ENCODE results near the gene PRKAR2B. TPM values are rescaled to one million over a fixed set of nuclear protein-coding genes. Genes with fewer than 3 reads are reported as not detected.

The PRKAR2B gene
- total and polyA plus RNA-seq, 2 experiments from 2014 or later: 48.8 to 50.6 TPM

DNA sequence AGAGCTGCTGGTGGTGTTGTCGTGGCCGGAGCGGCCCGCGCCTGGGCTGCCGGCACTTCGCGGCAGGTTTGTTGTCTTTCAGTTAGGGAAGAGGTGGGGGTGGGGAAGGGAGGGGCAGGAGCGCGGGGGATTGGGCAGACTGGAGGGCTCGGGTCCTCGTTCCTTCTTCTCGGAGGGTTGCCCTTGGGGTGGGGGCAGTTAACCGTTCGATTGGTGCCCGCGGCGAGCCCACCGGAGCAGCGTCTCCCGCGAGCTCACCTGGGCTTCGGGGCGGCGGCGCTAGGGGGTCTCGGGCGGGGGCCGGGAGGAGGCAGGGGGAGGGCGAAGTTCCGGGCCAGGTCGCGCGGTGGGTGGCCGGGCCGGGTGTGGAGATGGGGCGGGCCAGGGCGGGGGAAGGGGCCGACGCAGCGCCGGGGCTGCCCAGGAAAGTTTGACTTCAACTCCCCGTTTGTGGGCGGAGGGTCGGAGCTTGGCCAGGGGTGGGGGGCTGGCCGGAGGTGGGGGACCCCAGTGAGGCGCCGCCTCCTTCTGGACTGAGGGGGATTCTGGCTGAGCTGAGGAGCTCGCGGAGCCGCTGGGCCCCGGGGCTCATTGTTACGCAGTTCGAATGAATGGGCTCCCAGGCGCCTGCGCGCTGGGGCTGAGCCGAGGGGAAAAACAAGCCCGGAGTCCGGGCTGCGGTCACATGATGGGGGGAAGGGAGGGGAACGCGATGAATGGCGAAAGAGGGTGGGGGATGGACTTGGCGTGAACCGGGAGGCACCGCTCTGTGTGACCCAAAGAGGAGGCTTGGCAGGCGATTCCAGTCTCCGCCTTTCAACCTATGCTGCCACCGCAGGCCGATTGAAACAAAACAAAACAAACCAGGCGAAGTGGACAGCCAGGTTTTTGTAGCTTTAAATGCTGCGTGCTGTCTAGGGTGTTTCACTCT lies 124.9 kb downstream of the PRKAR2B start:
- Histone ChIP-seq H3K27ac (ENCODE audit: low read depth) (peak overlapping the region; percentile 97), H3K79me2 (replicated peaks; ENCODE audit: insufficient read depth) (peaks cover 39% of the 10 kb centered on the region), H3K4me3 (peak overlapping the region; percentile 75), H3K27me3 (ENCODE audit: insufficient read depth) (no peaks in the 10 kb centered on the region), H2AFZ (no peak overlapping the region), H3K9me2 (ENCODE audit: insufficient read depth) (no peaks in the 10 kb centered on the region), H3K4me2 (peak overlapping the region; percentile 89), H3K36me3 (ENCODE audit: insufficient read depth) (no peaks in the 10 kb centered on the region), H4K20me1 (replicated peaks; ENCODE audit: insufficient read depth) (no peaks in the 10 kb centered on the region), H3K4me1 (ENCODE audit: insufficient read depth) (peaks cover 17% of the 10 kb centered on the region), H3F3A (replicated peaks; ENCODE audit: low read depth) (no peaks in the 10 kb centered on the region)
- H3K27ac Mint-ChIP-seq: peak overlapping the region; percentile 98
- peaks cover 8% of the 10 kb centered on the region for H3K27me3 Mint-ChIP-seq (ENCODE audit: insufficient read depth, low read depth, poor library complexity)
- DNase-seq (ENCODE audit: low spot score) (peak; percentile 97), ATAC-seq (peak; percentile 63)
- H3K4me1 Mint-ChIP-seq: peaks cover 33% of the 10 kb centered on the region
- peak overlapping the region; percentile 86 for H3K4me3 Mint-ChIP-seq
- peaks cover 3% of the 10 kb centered on the region; the same call in 2 of the 3 replicates for H3K36me3 Mint-ChIP-seq (ENCODE audit: low read depth)
- TF ChIP-seq JUNB (IDR thresholded peaks at IDR 0.05; ENCODE audit: unreplicated experiment) (no peak), POLR2AphosphoS5 (IDR thresholded peaks at IDR 0.05; ENCODE audit: low read depth) (peak; percentile 58), CREB1 (CRISPR knock-in tag; IDR thresholded peaks at IDR 0.05; ENCODE audit: low read depth) (peak; percentile 64)
- H3K9me3 Mint-ChIP-seq: no peaks in the 10 kb centered on the region

DNA sequence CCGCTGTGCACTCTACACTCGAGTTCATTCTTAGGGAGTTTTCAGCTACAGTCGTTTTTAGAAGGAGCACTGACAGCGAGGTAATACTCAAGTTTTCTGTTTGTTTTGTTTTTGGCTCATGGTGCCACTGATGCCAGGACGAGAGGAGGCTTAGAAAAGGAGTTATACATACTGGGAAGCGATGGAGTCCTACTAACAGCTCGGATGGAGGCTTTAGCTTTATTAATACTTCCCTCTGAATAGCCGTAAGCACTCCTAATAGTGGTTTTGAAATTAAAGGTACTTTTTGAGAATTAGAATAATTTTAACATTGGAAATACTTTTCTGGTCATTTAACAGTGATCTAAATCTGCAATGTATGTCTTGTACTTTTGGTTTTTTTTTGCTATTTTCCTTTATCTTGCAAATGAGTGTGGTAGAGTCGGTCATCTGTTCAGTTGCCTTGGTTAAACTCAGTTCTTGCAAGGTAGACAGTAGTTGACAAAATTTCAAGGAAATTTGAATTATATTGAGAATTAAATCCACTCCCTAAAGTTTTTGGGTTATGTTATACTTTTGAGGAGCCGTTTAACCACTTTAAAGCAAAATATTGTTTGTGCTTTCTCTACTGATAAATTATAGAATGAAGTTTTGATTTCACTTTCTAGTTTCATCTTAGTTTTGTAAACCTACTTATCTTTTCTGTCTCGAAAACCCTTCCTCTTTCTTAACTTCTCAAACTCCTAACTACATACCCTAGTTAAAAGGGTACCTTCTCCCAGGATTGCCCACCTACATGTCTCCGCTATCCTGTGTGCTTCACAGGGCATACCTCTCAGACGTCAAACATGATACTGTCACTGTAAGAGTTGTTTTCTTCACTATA lies 125.8 kb downstream of the PRKAR2B start:
- Mint-ChIP-seq H3K27me3 (ENCODE audit: insufficient read depth, low read depth, poor library complexity) (peaks cover 8% of the 10 kb centered on the region), H3K36me3 (ENCODE audit: low read depth) (peaks cover 3% of the 10 kb centered on the region; the same call in 2 of the 3 replicates), H3K4me1 (peaks cover 38% of the 10 kb centered on the region), H3K4me3 (peak overlapping the region; percentile 86), H3K9me3 (no peaks in the 10 kb centered on the region), H3K27ac (peak overlapping the region; percentile 98)
- TF ChIP-seq EZH2phosphoT487 (IDR thresholded peaks at IDR 0.05; ENCODE audit: unreplicated experiment) (no peak), JUNB (IDR thresholded peaks at IDR 0.05; ENCODE audit: unreplicated experiment) (no peak)
- Histone ChIP-seq H3K4me1 (ENCODE audit: insufficient read depth) (peaks cover 25% of the 10 kb centered on the region), H3F3A (replicated peaks; ENCODE audit: low read depth) (no peaks in the 10 kb centered on the region), H3K9me2 (ENCODE audit: insufficient read depth) (no peaks in the 10 kb centered on the region), H2AFZ (no peak overlapping the region), H3K27me3 (ENCODE audit: insufficient read depth) (no peaks in the 10 kb centered on the region), H4K20me1 (replicated peaks; ENCODE audit: insufficient read depth) (no peaks in the 10 kb centered on the region), H3K4me3 (peak overlapping the region; percentile 75), H3K79me2 (replicated peaks; ENCODE audit: insufficient read depth) (peaks cover 48% of the 10 kb centered on the region), H3K36me3 (ENCODE audit: insufficient read depth) (no peaks in the 10 kb centered on the region), H3K27ac (ENCODE audit: low read depth) (peak overlapping the region; percentile 97), H3K4me2 (peak overlapping the region; percentile 89)
- ATAC-seq (no peak), DNase-seq (ENCODE audit: low spot score) (no peak)

DNA sequence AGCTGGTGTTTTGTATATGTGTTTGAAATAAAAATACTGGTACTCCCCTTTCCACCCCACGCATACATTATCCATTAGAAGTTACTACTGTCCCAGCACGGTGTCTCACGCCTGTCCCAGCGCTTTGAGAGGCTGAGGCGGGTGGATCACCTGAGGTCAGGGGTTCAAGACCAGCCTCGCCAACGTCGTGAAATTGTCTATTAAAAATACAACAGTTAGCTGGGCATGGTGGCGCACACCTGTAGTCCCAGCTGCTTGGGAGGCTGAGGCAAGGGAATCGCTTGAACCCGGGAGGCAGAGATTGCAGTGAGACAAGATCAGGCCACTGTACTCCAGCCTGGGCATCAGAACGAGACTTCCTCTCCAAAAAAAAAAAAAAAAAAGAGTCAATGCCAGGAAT lies 127.0 kb downstream of the PRKAR2B start:
- Histone ChIP-seq H2AFZ (no peak overlapping the region), H3K4me1 (ENCODE audit: insufficient read depth) (peaks cover 24% of the 10 kb centered on the region), H3K27ac (ENCODE audit: low read depth) (no peak overlapping the region), H4K20me1 (replicated peaks; ENCODE audit: insufficient read depth) (no peaks in the 10 kb centered on the region), H3K4me2 (no peak overlapping the region), H3K9me2 (ENCODE audit: insufficient read depth) (no peaks in the 10 kb centered on the region), H3K79me2 (replicated peaks; ENCODE audit: insufficient read depth) (peaks cover 60% of the 10 kb centered on the region), H3K36me3 (ENCODE audit: insufficient read depth) (no peaks in the 10 kb centered on the region), H3F3A (replicated peaks; ENCODE audit: low read depth) (no peaks in the 10 kb centered on the region), H3K4me3 (no peak overlapping the region), H3K27me3 (ENCODE audit: insufficient read depth) (no peaks in the 10 kb centered on the region)
- Mint-ChIP-seq H3K4me3 (no peak overlapping the region), H3K27me3 (ENCODE audit: insufficient read depth, low read depth, poor library complexity) (peaks cover 8% of the 10 kb centered on the region), H3K9me3 (no peaks in the 10 kb centered on the region), H3K27ac (no peak overlapping the region), H3K36me3 (ENCODE audit: low read depth) (peaks cover 3% of the 10 kb centered on the region; the same call in 2 of the 3 replicates), H3K4me1 (peaks cover 31% of the 10 kb centered on the region)
- ATAC-seq: no peak
- DNase-seq (ENCODE audit: low spot score): no peak
- TF ChIP-seq ZNF114 (CRISPR knock-in tag; IDR thresholded peaks at IDR 0.05) (no peak), JUNB (IDR thresholded peaks at IDR 0.05; ENCODE audit: unreplicated experiment) (no peak), POLR2AphosphoS5 (IDR thresholded peaks at IDR 0.05; ENCODE audit: low read depth) (no peak), NANOG (IDR thresholded peaks at IDR 0.05; ENCODE audit: borderline replicate concordance) (no peak), STAT1 (IDR thresholded peaks at IDR 0.05; ENCODE audit: unreplicated experiment) (no peak)
- TF ChIP-seq, protein P1, sequence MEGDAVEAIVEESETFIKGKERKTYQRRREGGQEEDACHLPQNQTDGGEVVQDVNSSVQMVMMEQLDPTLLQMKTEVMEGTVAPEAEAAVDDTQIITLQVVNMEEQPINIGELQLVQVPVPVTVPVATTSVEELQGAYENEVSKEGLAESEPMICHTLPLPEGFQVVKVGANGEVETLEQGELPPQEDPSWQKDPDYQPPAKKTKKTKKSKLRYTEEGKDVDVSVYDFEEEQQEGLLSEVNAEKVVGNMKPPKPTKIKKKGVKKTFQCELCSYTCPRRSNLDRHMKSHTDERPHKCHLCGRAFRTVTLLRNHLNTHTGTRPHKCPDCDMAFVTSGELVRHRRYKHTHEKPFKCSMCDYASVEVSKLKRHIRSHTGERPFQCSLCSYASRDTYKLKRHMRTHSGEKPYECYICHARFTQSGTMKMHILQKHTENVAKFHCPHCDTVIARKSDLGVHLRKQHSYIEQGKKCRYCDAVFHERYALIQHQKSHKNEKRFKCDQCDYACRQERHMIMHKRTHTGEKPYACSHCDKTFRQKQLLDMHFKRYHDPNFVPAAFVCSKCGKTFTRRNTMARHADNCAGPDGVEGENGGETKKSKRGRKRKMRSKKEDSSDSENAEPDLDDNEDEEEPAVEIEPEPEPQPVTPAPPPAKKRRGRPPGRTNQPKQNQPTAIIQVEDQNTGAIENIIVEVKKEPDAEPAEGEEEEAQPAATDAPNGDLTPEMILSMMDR (conservative IDR thresholded peaks at IDR 0.05; ENCODE audit: low read depth in 2 of 2): no peak
- TF ChIP-seq, protein P2, sequence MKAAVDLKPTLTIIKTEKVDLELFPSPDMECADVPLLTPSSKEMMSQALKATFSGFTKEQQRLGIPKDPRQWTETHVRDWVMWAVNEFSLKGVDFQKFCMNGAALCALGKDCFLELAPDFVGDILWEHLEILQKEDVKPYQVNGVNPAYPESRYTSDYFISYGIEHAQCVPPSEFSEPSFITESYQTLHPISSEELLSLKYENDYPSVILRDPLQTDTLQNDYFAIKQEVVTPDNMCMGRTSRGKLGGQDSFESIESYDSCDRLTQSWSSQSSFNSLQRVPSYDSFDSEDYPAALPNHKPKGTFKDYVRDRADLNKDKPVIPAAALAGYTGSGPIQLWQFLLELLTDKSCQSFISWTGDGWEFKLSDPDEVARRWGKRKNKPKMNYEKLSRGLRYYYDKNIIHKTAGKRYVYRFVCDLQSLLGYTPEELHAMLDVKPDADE (IDR thresholded peaks at IDR 0.05): no peak
- TF ChIP-seq, protein P3, sequence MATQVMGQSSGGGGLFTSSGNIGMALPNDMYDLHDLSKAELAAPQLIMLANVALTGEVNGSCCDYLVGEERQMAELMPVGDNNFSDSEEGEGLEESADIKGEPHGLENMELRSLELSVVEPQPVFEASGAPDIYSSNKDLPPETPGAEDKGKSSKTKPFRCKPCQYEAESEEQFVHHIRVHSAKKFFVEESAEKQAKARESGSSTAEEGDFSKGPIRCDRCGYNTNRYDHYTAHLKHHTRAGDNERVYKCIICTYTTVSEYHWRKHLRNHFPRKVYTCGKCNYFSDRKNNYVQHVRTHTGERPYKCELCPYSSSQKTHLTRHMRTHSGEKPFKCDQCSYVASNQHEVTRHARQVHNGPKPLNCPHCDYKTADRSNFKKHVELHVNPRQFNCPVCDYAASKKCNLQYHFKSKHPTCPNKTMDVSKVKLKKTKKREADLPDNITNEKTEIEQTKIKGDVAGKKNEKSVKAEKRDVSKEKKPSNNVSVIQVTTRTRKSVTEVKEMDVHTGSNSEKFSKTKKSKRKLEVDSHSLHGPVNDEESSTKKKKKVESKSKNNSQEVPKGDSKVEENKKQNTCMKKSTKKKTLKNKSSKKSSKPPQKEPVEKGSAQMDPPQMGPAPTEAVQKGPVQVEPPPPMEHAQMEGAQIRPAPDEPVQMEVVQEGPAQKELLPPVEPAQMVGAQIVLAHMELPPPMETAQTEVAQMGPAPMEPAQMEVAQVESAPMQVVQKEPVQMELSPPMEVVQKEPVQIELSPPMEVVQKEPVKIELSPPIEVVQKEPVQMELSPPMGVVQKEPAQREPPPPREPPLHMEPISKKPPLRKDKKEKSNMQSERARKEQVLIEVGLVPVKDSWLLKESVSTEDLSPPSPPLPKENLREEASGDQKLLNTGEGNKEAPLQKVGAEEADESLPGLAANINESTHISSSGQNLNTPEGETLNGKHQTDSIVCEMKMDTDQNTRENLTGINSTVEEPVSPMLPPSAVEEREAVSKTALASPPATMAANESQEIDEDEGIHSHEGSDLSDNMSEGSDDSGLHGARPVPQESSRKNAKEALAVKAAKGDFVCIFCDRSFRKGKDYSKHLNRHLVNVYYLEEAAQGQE (IDR thresholded peaks at IDR 0.05; ENCODE audit: unreplicated experiment): no peak

All from GM23338 (cell line).